ENCODE data around the gene TNIP3.

DNA sequence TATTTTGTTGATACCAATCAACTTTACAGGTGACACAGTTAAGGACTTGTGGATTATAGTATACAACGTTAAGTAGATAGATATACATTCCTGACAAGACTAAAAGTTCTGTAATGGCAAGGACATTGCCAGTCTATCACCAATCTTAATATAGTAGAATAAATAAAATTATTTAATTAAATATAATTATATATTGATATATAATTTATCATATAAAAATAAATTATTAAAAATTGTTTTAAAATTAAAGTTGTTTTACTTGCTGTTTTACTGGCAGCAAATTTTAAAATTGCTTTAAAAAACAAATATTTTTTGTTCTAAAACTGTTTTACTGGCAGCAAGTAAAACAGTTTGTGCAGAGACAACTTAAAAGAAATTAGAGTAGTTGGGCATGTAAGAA, 18.7 kb downstream of the TNIP3 start:
- TF ChIP-seq POLR2AphosphoS5 (IDR thresholded peaks at IDR 0.05; ENCODE audit: low read depth, low read length): no peak
- no peak for TF ChIP-seq POLR2A (IDR thresholded peaks at IDR 0.05; ENCODE audit: low read depth, low read length)

Measured in GM12892 (cell line).